OCI-LY7 (cell line): Measurements from ENCODE around the gene BOD1. TPM values are rescaled to one million over a fixed set of nuclear protein-coding genes. Genes with fewer than 3 reads are reported as not detected.

Experiments used
- BruUV-seq: library from RNA; stranded (reverse); fragments of 400-500 nt; replicated peaks from 2 replicates; lab custom pipeline; 2021; lab: Mats Ljungman, UMichigan
- CTCF ChIA-PET: fragments of 300-600 bp; sonication (Branson Sonifier 250); formaldehyde crosslinking; loops from one replicate; lab custom pipeline; 2022; ENCODE audit warnings: antibody characterized with exemption; ENCODE audit not compliant: unreplicated experiment; lab: Charles Lee
- POLR2A ChIA-PET: fragments of 300-600 bp; sonication (Branson Sonifier 250); formaldehyde crosslinking; loops from one replicate; lab custom pipeline; 2022; ENCODE audit warnings: antibody characterized with exemption; lab: Charles Lee
- DNase-seq: peaks from one replicate; pipeline ENCODE4 v3.0.0-alpha.2; 2015; ENCODE audit warnings: low spot score
- H2AFZ ChIP-seq: fragments of 200-600 bp; sonication (generic), shearing (Covaris generic); 2 replicates; pipeline ENCODE4 v1.6.1; 2014; ENCODE audit warnings: mild to moderate bottlenecking, antibody characterized with exemption, low read length, moderate library complexity
- H3K27ac ChIP-seq: fragments of 200-600 bp; sonication (generic); 2 replicates; pipeline ENCODE4 v1.5.1; 2014; ENCODE audit warnings: mixed run types, low read depth, mild to moderate bottlenecking, moderate library complexity, low read length, inconsistent platforms; ENCODE audit not compliant: poor library complexity, severe bottlenecking
- H3K36me3 ChIP-seq: fragments of 200-600 bp; sonication (generic); 2 replicates; pipeline ENCODE4 v1.6.1; 2014; ENCODE audit warnings: mild to moderate bottlenecking, antibody characterized with exemption, low read length, moderate library complexity, mixed read lengths; ENCODE audit not compliant: insufficient read depth
- H3K4me1 ChIP-seq: fragments of 200-600 bp; sonication (generic); 2 replicates; pipeline ENCODE4 v1.5.1; 2014; ENCODE audit warnings: mild to moderate bottlenecking, low read length; ENCODE audit not compliant: insufficient read depth, poor library complexity, severe bottlenecking
- H3K4me2 ChIP-seq: fragments of 200-600 bp; sonication (generic); 2 replicates; pipeline ENCODE4 v1.6.1; 2014; ENCODE audit warnings: mild to moderate bottlenecking, low read length
- H3K4me3 ChIP-seq: fragments of 200-600 bp; sonication (generic); 2 replicates; pipeline ENCODE4 v1.5.1; 2014; ENCODE audit warnings: mild to moderate bottlenecking, low read depth, low read length; ENCODE audit not compliant: poor library complexity, severe bottlenecking
- H3K79me2 ChIP-seq: fragments of 200-600 bp; sonication (generic); 2 replicates; pipeline ENCODE4 v1.6.1; 2016; ENCODE audit warnings: low read depth, mild to moderate bottlenecking, low read length, moderate library complexity, mixed read lengths; ENCODE audit not compliant: insufficient read depth
- H3K9me2 ChIP-seq: fragments of 200-600 bp; sonication (generic); 2 replicates; pipeline ENCODE4 v1.6.1; 2016; ENCODE audit warnings: mild to moderate bottlenecking, low read length, mixed read lengths; ENCODE audit not compliant: insufficient read depth
- H3K9me3 ChIP-seq: fragments of 200-600 bp; sonication (generic); 2 replicates; pipeline ENCODE4 v1.6.1; 2014; ENCODE audit warnings: mild to moderate bottlenecking, mixed run types, low read length, mixed read lengths
- H4K20me1 ChIP-seq: fragments of 200-600 bp; sonication (generic); 2 replicates; pipeline ENCODE4 v1.6.1; 2014; ENCODE audit warnings: mild to moderate bottlenecking, antibody characterized with exemption, low read length, moderate library complexity, mixed read lengths; ENCODE audit not compliant: insufficient read depth
- CTCF ChIP-seq: fragments of 200-600 bp; sonication (generic); conservative IDR thresholded peaks from 2 replicates; pipeline ENCODE4 v1.5.1; 2014; ENCODE audit warnings: mild to moderate bottlenecking, antibody characterized with exemption, low read length, moderate library complexity, mixed read lengths
- EZH2phosphoT487 ChIP-seq: fragments of 200-600 bp; sonication (generic); IDR thresholded peaks from 2 replicates; pipeline ENCODE4 v1.6.1; 2018; ENCODE audit warnings: low read depth, borderline replicate concordance, mild to moderate bottlenecking, mixed run types, antibody characterized with exemption, low read length, moderate library complexity, mixed read lengths
- intact Hi-C: fragments of 100-400 bp; cut with micrococcal nuclease; formaldehyde crosslinking; loops from one replicate; pipeline ENCODE4 v1.10.0; 2022; ENCODE audit not compliant: unreplicated experiment
- total RNA-seq, 2 experiments: library from RNA; depleted of rRNA in 1 of 2; stranded (reverse); fragments of >200 nt in 1 of 2; shearing (Covaris generic) in 1 of 2; gene quantifications; 2 replicates each; pipeline ENCODE4 v1.2.3, GENCODE V29; 2014 to 2022

Gene BOD1
- total RNA-seq, 2 experiments from 2014 or later, result 38.8 to 54.3 TPM

- POLR2A ChIA-PET, result no interaction called here
- Histone ChIP-seq H3K27ac (no peak overlapping the region), H3K4me2 (no peak overlapping the region), H4K20me1 (no peaks in the 10 kb centered on the region), H3K9me2 (no peaks in the 10 kb centered on the region), H3K4me3 (no peak overlapping the region), H3K36me3 (no peaks in the 10 kb centered on the region), H3K4me1 (no peaks in the 10 kb centered on the region), H3K79me2 (no peaks in the 10 kb centered on the region), H2AFZ (no peak overlapping the region), H3K9me3 (no peaks in the 10 kb centered on the region)
- no peak for DNase-seq
- TF ChIP-seq EZH2phosphoT487 (no peak), CTCF (no peak)
- intact Hi-C loops, result no loop called here
- CTCF ChIA-PET, result no interaction called here
- no TSS peak for BruUV-seq
Observed at GRCh38 chr5:173562451-173562850, 54.0 kb downstream of the BOD1 start.
